GM12878 (cell line): Measurements from ENCODE around the gene BRD9. TPM values are rescaled to one million over a fixed set of nuclear protein-coding genes. Genes with fewer than 3 reads are reported as not detected.

Experiments
- ATAC-seq: fragments of 200-7000 bp; cut with Tn5 transposase; 3 replicates; pipeline ENCODE4 v1.9.1; 2020; ENCODE audit warnings: mild to moderate bottlenecking, moderate library complexity
- BruUV-seq: library from RNA; stranded (reverse); fragments of 400-500 nt; replicated peaks from 2 replicates; lab custom pipeline; 2021; lab: Mats Ljungman, UMichigan
- CTCF ChIA-PET: fragments of 300-600 bp; sonication (Branson Sonifier 250); formaldehyde crosslinking; extraction: SDS; loops from one replicate; lab custom pipeline; 2021; ENCODE audit warnings: inconsistent platforms; lab: Yijun Ruan, JAX
- POLR2A ChIA-PET: fragments of 350-600 bp; formaldehyde crosslinking; extraction: SDS; loops from one replicate; lab custom pipeline; 2021; ENCODE audit warnings: inconsistent platforms; lab: Charles Lee
- RAD21 ChIA-PET: fragments of 300-600 bp; sonication (Branson Sonifier 250); formaldehyde crosslinking; loops from one replicate; lab custom pipeline; 2023; ENCODE audit warnings: antibody characterized with exemption; ENCODE audit not compliant: unreplicated experiment; lab: Charles Lee
- SMC1A ChIA-PET: fragments of 300-600 bp; sonication (Branson Sonifier 250); formaldehyde crosslinking; loops from one replicate; lab custom pipeline; 2023; ENCODE audit not compliant: unreplicated experiment, uncharacterized antibody; lab: Charles Lee
- DNase-seq: peaks from one replicate; pipeline ENCODE4 v3.0.0-alpha.2; 2011; ENCODE audit warnings: low read depth, low spot score
- FAIRE-seq: peaks from 3 replicates; lab custom pipeline; 2011; peaks lifted over from hg19 to GRCh38; lab: Jason Lieb, UNC
- H2AFZ ChIP-seq: 2 replicates; pipeline ENCODE4 v1.6.0; 2011; ENCODE audit warnings: low read depth, low read length, control low read depth; ENCODE audit not compliant: control insufficient read depth
- H3K27ac ChIP-seq: 2 replicates; pipeline ENCODE4 v1.5.1; 2011; ENCODE audit warnings: control low read depth; ENCODE audit not compliant: control insufficient read depth, insufficient read depth
- H3K27me3 ChIP-seq, 2 experiments: replicated peaks in 1 of 2; 2 replicates each; pipeline versions ENCODE4 v1.6.0 to v1.6.1; 2011; ENCODE audit warnings: low read length in 1 of 2; ENCODE audit not compliant: control insufficient read depth in 2 of 2, insufficient read depth in 2 of 2
- H3K36me3 ChIP-seq, 2 experiments: 2 replicates each; pipeline ENCODE4 v1.5.1; 2011; ENCODE audit warnings: low read length in 1 of 2; ENCODE audit not compliant: control insufficient read depth in 2 of 2, insufficient read depth in 2 of 2
- H3K4me1 ChIP-seq: 2 replicates; pipeline ENCODE4 v1.6.1; 2011; ENCODE audit warnings: mild to moderate bottlenecking, low read length, moderate library complexity, mixed read lengths; ENCODE audit not compliant: control insufficient read depth, insufficient read depth
- H3K4me2 ChIP-seq: 2 replicates; pipeline ENCODE4 v1.6.0; 2011; ENCODE audit warnings: control low read depth; ENCODE audit not compliant: control insufficient read depth, insufficient read depth
- H3K4me3 ChIP-seq: fragments of 200-600 bp; sonication (generic); 2 replicates; pipeline ENCODE4 v1.5.1; 2016
- H3K79me2 ChIP-seq: 2 replicates; pipeline ENCODE4 v1.6.0; 2011; ENCODE audit warnings: low read length; ENCODE audit not compliant: control insufficient read depth, insufficient read depth
- H3K9ac ChIP-seq: 2 replicates; pipeline ENCODE4 v1.8.0; 2011; ENCODE audit warnings: low read length, control low read depth, mixed read lengths; ENCODE audit not compliant: control insufficient read depth, insufficient read depth
- H3K9me3 ChIP-seq: replicated peaks from 3 replicates; pipeline ENCODE4 v1.5.1; 2011; ENCODE audit warnings: mild to moderate bottlenecking, low read length; ENCODE audit not compliant: control insufficient read depth, insufficient read depth
- H4K20me1 ChIP-seq: 2 replicates; pipeline ENCODE4 v1.6.0; 2011; ENCODE audit not compliant: control insufficient read depth, insufficient read depth
- ASH2L ChIP-seq: fragments of 300-600, 200-600 bp; sonication (generic); IDR thresholded peaks from 2 replicates; pipeline ENCODE4 v1.6.1; 2017; ENCODE audit warnings: low read depth, mild to moderate bottlenecking, borderline replicate concordance
- FOS ChIP-seq: IDR thresholded peaks from 3 replicates; pipeline ENCODE4 v1.6.1; 2011; ENCODE audit warnings: borderline replicate concordance; ENCODE audit not compliant: insufficient read length; ENCODE audit errors: extremely low read depth
- HCFC1 ChIP-seq: fragments of 150-350 bp; IDR thresholded peaks from 2 replicates; pipeline ENCODE4 v1.6.1; 2014; ENCODE audit warnings: low read length
- KLF5 ChIP-seq: fragments of 450-650 bp; IDR thresholded peaks from 2 replicates; pipeline ENCODE4 v1.6.1; 2014; ENCODE audit warnings: mild to moderate bottlenecking; ENCODE audit not compliant: partially characterized antibody
- NFXL1 ChIP-seq: fragments of 450-650 bp; IDR thresholded peaks from 2 replicates; pipeline ENCODE4 v1.6.1; 2017; ENCODE audit warnings: antibody characterized with exemption, mild to moderate bottlenecking, borderline replicate concordance
- NR2C2 ChIP-seq: IDR thresholded peaks from 2 replicates; pipeline ENCODE4 v1.6.1; 2011; ENCODE audit warnings: borderline replicate concordance, low read depth; ENCODE audit not compliant: control insufficient read depth, insufficient read length
- RAD51 ChIP-seq: fragments of 450-650 bp; IDR thresholded peaks from 2 replicates; pipeline ENCODE4 v1.6.1; 2016; ENCODE audit warnings: moderate library complexity, mild to moderate bottlenecking, inconsistent platforms
- RFX5 ChIP-seq: IDR thresholded peaks from 2 replicates; pipeline ENCODE4 v1.6.1; 2011; ENCODE audit warnings: low read depth, low read length, improper control_type of control experiment
- RUNX3 ChIP-seq: IDR thresholded peaks from 2 replicates; pipeline ENCODE4 v1.6.1; 2012; ENCODE audit warnings: low read length, inconsistent platforms
- SMAD5 ChIP-seq: IDR thresholded peaks from 2 replicates; pipeline ENCODE4 v1.6.1; 2016; ENCODE audit warnings: antibody characterized with exemption, low read depth
- SUPT20H ChIP-seq: IDR thresholded peaks from 2 replicates; pipeline ENCODE4 v1.6.1; 2011; ENCODE audit warnings: low read depth, mild to moderate bottlenecking, low read length, moderate library complexity, borderline replicate concordance; ENCODE audit not compliant: control insufficient read depth
- ZSCAN29 ChIP-seq: fragments of 450-650 bp; IDR thresholded peaks from 2 replicates; pipeline ENCODE4 v1.6.1; 2017; ENCODE audit warnings: mild to moderate bottlenecking, moderate library complexity
- WGBS: methylation state at CpG from one replicate; pipeline ENCODE4 v1.1.6; 2016; ENCODE audit warnings: low lambda C conversion rate; ENCODE audit not compliant: insufficient replicate concordance, insufficient coverage; ENCODE audit errors: missing lambda C conversion rate; 5-methylcytosine and 5-hydroxymethylcytosine counted together
- in situ Hi-C: fragments of 300-500 bp; cut with MboI; formaldehyde crosslinking; loops from 9 replicates; pipeline ENCODE4 v1.14.3; 2018; ENCODE audit warnings: mixed read lengths
- intact Hi-C: fragments of 100-400 bp; cut with micrococcal nuclease; formaldehyde crosslinking; loops from one replicate; pipeline ENCODE4 v1.14.2; 2022; ENCODE audit not compliant: unreplicated experiment
- polyA plus RNA-seq, 11 experiments: library from polyadenylated mRNA; depleted of rRNA in 4 of 11; unstranded in 6 of 11; stranded (reverse) in 5 of 11; fragments of >200 nt; fragmentation: Nextera tagmentation in 4 of 11; fragmentation: Illumina TruSeq in 1 of 11; extraction: Ambion mirVana in 4 of 11; extraction: Trizol in 1 of 11; gene quantifications; 1 replicate in 1 of 11; 2 replicates in 10 of 11; pipeline versions ENCODE4 v1.2.1 to v1.2.3, GENCODE V29; 2011 to 2016; ENCODE audit warnings: inconsistent platforms in 2 of 11, missing spikeins in 2 of 11, low read depth in 1 of 11
- total RNA-seq, 4 experiments: library from RNA; depleted of rRNA in 3 of 4; stranded (reverse); fragments of >200 nt in 3 of 4; fragmentation: Illumina TruSeq in 1 of 4; extraction: Trizol in 1 of 4; gene quantifications; 2 replicates each; pipeline versions ENCODE4 v1.2.1 to v1.2.3, GENCODE V29; 2013 to 2021
- TF ChIP-seq, protein P1 (sequence below): fragments of 450-650 bp; IDR thresholded peaks from 2 replicates; pipeline ENCODE4 v1.6.1; 2016; ENCODE audit warnings: mild to moderate bottlenecking, moderate library complexity, borderline replicate concordance
- TF ChIP-seq, protein P2 (sequence below): fragments of 450-650 bp; formaldehyde crosslinking; IDR thresholded peaks from 2 replicates; pipeline ENCODE4 v1.4.0; 2022; ENCODE audit warnings: mild to moderate bottlenecking, moderate library complexity
- TF ChIP-seq, protein P3 (sequence below): fragments of 450-650 bp; IDR thresholded peaks from 2 replicates; pipeline ENCODE4 v1.6.1; 2017; ENCODE audit warnings: low read depth, mild to moderate bottlenecking, moderate library complexity

The BRD9 gene
- total and polyA plus RNA-seq, 10 of the 15 experiments (the other 5 are each of a cell fraction or from before 2014, with no cell fraction given): 2.0 to 48.6 (median 32.4) TPM

DNA sequence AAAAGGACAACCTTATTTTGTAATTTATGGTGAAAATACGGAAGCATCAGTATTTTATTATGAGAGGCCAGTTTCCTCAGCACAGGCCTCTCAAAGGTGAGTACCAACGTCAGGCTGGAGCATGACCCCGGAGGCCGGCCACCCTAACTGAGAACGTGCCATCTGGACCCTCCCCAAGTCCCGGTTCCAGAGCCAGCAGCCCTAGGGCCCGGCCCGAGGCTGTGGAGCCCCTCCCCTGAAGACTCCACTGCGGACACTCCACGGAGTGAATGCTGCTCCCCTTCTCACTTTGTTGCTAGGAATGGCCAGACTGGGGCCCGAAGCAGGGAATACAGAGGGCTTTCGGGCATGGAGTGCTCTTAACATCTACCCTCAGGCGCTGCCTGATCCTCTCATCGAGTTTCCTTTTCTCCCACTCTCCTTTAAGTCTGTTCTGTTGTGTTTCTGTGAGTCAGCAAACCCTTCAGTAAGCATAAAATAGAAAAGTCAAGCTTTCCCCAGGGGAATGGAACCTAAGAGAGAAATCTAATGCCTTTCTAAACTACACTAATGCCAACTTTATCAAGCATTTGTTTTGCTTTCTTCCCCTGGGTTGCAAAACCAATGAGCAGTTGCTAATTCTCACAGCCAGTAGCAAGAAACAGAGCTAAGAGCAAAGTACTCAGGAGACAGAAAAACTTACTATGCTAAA, 4.5 kb downstream of the BRD9 start:
- ATAC-seq (no peak), FAIRE-seq (no peak), DNase-seq (no peak)
- 100% methylated on average over 14 of the region's 14 CpGs for WGBS
- SMC1A ChIA-PET: no interaction called here
- Histone ChIP-seq H3K4me3 (no peak overlapping the region), H2AFZ (no peak overlapping the region), H4K20me1 (no peaks in the 10 kb centered on the region), H3K4me2 (no peak overlapping the region), H3K79me2 (peaks cover 31% of the 10 kb centered on the region), H3K9ac (no peak overlapping the region), H3K9me3 (no peaks in the 10 kb centered on the region; the same call in 2 of the 3 replicates), H3K36me3 (peaks cover 36 to 44% of the 10 kb centered on the region in 2 experiments), H3K27ac (no peak overlapping the region), H3K4me1 (peaks cover 7% of the 10 kb centered on the region; the same call in 1 of the 2 replicates), H3K27me3 (no peaks in the 10 kb centered on the region)
- no TSS peak for BruUV-seq
- POLR2A ChIA-PET: no interaction called here
- intact Hi-C loops (no loop called here), in situ Hi-C loops (loop anchor here (5.0 kb wide), 1 partner anchor 576 kb away; no protein-coding TSS in a partner anchor)
- RAD21 ChIA-PET: no interaction called here
- CTCF ChIA-PET: interaction anchor here (3.0 kb wide), 1 partner anchor 14 kb away, joined by 6 read pairs; no protein-coding TSS in a partner anchor
- TF ChIP-seq SUPT20H (no peak), RFX5 (no peak), RAD51 (no peak), ASH2L (no peak), KLF5 (no peak), FOS (no peak), NR2C2 (no peak), SMAD5 (no peak), NFXL1 (no peak), HCFC1 (no peak), ZSCAN29 (no peak), RUNX3 (no peak)
- TF ChIP-seq, protein P1, sequence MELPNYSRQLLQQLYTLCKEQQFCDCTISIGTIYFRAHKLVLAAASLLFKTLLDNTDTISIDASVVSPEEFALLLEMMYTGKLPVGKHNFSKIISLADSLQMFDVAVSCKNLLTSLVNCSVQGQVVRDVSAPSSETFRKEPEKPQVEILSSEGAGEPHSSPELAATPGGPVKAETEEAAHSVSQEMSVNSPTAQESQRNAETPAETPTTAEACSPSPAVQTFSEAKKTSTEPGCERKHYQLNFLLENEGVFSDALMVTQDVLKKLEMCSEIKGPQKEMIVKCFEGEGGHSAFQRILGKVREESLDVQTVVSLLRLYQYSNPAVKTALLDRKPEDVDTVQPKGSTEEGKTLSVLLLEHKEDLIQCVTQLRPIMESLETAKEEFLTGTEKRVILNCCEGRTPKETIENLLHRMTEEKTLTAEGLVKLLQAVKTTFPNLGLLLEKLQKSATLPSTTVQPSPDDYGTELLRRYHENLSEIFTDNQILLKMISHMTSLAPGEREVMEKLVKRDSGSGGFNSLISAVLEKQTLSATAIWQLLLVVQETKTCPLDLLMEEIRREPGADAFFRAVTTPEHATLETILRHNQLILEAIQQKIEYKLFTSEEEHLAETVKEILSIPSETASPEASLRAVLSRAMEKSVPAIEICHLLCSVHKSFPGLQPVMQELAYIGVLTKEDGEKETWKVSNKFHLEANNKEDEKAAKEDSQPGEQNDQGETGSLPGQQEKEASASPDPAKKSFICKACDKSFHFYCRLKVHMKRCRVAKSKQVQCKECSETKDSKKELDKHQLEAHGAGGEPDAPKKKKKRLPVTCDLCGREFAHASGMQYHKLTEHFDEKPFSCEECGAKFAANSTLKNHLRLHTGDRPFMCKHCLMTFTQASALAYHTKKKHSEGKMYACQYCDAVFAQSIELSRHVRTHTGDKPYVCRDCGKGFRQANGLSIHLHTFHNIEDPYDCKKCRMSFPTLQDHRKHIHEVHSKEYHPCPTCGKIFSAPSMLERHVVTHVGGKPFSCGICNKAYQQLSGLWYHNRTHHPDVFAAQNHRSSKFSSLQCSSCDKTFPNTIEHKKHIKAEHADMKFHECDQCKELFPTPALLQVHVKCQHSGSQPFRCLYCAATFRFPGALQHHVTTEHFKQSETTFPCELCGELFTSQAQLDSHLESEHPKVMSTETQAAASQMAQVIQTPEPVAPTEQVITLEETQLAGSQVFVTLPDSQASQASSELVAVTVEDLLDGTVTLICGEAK: no peak
- TF ChIP-seq, protein P2, sequence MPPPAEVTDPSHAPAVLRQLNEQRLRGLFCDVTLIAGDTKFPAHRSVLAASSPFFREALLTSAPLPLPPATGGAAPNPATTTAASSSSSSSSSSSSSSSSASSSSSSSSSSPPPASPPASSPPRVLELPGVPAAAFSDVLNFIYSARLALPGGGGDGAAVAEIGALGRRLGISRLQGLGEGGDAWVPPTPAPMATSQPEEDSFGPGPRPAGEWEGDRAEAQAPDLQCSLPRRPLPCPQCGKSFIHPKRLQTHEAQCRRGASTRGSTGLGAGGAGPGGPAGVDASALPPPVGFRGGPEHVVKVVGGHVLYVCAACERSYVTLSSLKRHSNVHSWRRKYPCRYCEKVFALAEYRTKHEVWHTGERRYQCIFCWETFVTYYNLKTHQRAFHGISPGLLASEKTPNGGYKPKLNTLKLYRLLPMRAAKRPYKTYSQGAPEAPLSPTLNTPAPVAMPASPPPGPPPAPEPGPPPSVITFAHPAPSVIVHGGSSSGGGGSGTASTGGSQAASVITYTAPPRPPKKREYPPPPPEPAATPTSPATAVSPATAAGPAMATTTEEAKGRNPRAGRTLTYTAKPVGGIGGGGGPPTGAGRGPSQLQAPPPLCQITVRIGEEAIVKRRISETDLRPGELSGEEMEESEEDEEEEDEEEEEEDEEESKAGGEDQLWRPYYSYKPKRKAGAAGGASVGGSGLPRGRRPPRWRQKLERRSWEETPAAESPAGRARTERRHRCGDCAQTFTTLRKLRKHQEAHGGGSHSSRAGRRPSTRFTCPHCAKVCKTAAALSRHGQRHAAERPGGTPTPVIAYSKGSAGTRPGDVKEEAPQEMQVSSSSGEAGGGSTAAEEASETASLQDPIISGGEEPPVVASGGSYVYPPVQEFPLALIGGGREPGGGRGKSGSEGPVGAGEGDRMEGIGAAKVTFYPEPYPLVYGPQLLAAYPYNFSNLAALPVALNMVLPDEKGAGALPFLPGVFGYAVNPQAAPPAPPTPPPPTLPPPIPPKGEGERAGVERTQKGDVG (CRISPR knock-in tag): no peak
- TF ChIP-seq, protein P3, sequence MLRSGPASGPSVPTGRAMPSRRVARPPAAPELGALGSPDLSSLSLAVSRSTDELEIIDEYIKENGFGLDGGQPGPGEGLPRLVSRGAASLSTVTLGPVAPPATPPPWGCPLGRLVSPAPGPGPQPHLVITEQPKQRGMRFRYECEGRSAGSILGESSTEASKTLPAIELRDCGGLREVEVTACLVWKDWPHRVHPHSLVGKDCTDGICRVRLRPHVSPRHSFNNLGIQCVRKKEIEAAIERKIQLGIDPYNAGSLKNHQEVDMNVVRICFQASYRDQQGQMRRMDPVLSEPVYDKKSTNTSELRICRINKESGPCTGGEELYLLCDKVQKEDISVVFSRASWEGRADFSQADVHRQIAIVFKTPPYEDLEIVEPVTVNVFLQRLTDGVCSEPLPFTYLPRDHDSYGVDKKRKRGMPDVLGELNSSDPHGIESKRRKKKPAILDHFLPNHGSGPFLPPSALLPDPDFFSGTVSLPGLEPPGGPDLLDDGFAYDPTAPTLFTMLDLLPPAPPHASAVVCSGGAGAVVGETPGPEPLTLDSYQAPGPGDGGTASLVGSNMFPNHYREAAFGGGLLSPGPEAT: no peak
